Fibroblast of skin of abdomen (primary cell): Measurements from ENCODE around the gene CSRNP3.
A peak's percentile ranks its signal among the peaks of the same experiment; 100 is the strongest.
"Not testable (repeated sequence)": the region's sequence is repeated elsewhere in the genome, so short reads cannot be mapped to it uniquely, and the experiment has no call there.

ENCODE experiments used
- DNase-seq: peaks from one replicate; pipeline ENCODE4 v3.0.0-alpha.2; 2013

Gene CSRNP3

DNA sequence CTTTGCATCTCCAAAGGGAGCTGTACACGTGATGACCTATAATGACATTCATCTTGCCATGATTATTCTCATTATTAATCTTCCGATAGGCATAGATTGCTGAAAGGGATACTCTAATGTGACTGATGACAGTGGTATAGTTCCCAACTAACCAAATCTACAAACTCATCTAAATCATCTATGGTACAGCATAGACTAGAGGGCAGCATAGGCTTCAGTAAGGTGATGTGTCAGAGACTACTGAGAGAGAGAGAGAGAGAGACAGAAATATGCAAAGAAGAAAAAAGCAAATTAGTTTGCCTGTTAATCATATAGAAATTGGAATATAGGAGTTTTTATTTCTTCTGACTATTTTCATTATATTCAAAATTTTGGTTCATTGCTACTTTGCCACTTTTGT is 89.3 kb downstream of the CSRNP3 start:
- no peak for DNase-seq

DNA sequence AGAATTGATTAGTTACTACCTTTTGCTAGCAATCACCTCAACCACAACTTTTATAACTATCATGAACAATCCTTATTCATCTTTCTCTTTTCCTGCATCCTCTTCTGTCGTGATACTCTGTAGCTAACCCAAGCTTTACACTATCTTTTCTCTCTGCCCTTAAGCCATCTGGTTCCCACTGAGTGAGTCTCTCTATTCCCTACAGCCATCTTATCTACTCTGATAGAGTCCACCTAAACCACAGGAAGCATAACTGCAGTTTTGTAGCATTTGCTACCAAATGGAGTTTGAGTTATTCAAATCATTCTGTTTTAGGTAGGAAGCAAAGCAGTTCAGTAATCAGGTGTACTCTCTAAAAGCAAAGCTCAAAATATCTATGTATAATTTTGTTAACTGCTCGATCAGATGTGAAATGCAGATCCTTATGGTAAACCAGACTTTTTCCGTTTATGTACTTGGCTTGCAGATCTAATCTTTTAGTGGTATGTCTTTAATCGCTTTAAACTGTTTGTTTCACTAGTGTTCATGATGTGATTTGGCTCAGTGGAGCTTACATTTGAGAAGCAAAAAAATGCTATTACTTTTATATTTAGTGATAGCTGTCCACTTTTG is 91.0 kb downstream of the CSRNP3 start:
- no peak for DNase-seq

- DNase-seq, result no peak
Measured at GRCh38 chr2:165561516-165561915, 92.0 kb downstream of the CSRNP3 start.

DNA sequence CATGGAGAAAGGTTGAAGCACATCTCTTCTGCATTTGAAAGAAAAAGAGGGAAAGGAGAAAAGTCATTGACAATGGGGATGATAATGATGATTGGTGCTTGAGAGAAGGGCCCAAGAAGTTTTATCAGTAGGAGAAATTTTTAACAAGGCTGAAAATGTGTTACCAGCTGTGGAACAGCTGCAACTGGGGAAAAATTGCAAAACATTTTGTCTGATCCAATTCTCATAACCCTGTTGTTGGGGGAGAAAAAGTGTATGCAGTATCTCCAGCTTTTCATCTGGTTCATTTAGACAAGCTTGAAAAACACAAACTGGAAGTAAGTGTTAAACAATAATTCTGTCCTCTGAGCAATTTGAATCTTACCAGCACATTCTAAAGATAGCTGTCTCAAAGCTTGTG is 92.7 kb downstream of the CSRNP3 start:
- no peak for DNase-seq

DNA sequence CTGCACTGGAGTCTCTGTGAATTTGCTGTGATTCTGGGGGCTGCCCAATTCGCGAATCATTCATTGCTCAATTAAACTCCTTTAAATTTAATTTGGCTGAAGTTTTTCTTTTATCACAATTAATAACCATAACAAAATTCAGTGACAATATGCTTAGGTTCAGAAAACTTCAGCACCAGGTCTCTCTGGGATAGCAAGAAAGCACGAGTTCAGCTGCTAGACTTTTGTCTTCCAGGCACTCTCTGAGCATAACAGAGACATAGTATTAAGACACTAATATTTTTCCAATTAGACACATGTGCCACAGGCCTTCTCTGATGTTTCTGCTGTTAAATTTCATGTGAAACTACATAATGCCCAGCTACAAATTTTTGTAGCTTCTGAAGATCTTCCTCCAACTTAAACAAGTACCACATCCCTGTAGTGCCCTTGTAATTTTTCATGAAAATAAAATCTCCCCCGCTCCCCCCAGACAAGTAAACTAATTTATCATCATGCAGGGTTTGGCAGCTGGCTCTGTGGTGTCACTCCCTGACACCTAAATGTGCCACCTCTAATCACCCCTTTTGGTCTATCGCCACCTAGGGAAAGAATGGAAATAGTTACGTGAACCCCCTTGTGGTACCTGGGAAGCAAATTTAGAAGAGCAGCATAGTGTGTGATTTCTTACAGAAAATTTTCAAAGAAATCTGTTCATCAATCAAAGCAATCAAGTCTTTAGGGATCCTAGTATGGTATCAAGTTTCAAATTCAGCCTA is 94.1 kb downstream of the CSRNP3 start:
- no peak for DNase-seq

DNA sequence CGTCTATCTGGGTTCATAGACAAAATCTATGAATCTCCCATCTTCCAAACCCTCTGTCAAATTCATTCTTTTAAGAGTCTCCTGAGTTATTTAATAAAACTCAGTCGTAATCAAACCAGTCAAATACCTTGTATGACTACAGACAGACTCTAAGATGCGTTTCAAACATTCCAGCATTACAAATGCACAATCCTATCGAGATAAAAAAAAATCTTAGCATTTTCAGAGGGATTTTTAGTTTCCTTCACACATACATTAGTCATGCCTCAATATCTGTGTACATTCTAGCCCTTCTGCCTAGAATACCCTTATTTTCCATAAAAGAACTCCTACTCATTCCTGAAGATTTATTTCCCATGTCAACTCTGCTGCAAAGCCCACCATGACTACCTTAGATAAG is 96.5 kb downstream of the CSRNP3 start:
- no peak for DNase-seq

GRCh38 chr2:165567273-165567672 is 97.8 kb downstream of the CSRNP3 start:
- DNase-seq, result no peak

DNA sequence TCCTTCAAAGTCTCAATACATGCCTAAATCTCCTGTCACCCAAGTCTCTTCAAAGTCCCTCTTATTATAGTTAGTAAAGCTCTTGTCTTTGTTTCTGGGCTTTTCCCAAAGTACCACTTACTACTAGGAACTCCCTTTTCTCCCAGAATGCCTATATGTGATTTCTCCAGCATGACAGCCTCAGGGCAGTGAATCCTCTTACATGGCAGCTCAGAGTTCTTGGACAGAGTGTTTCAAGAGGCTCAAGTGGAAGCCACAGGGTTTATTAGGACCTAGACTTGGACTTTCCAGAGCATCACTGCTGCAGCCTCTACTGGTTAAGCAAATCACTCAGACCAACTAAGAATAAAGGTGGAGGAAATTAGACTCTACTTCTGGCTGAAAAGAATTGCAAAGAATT is 98.9 kb downstream of the CSRNP3 start:
- DNase-seq, result no peak

DNA sequence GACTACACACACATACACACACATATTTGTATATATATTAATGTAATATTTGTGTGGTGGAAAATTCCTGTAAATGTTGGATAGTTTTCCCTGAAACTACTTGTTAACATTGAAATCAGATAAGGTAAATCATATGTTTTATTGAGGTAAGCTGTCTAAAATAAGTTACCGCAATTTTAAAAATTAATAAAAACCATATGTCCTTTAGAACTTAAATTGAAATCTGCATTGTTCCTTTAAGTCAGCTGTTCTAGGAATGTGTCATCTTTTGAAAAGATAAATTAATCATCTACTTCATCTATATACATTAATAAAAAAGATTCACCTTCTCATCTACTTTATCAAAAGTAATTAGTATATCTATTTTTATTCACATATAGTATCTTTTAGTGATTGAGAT is 102.0 kb downstream of the CSRNP3 start:
- no peak for DNase-seq

DNA sequence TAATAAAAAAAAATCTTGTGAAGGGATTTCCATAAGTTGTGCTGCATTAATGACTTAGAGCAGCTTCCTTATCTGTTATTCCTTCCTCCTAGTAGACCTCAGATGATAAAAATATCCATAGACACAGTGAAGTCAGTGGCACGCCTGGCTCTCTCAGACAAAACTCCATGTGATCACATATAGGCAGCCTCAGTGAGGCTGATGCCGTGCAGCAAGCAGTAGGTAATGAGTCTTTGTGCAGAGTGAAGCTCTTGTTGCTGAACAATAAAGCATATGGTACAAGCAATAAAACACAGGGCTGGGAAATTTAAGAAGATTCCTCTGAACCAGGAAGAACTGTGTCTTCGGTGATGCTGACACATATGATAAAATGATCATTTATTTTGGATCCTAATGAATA is 102.7 kb downstream of the CSRNP3 start:
- no peak for DNase-seq

DNA sequence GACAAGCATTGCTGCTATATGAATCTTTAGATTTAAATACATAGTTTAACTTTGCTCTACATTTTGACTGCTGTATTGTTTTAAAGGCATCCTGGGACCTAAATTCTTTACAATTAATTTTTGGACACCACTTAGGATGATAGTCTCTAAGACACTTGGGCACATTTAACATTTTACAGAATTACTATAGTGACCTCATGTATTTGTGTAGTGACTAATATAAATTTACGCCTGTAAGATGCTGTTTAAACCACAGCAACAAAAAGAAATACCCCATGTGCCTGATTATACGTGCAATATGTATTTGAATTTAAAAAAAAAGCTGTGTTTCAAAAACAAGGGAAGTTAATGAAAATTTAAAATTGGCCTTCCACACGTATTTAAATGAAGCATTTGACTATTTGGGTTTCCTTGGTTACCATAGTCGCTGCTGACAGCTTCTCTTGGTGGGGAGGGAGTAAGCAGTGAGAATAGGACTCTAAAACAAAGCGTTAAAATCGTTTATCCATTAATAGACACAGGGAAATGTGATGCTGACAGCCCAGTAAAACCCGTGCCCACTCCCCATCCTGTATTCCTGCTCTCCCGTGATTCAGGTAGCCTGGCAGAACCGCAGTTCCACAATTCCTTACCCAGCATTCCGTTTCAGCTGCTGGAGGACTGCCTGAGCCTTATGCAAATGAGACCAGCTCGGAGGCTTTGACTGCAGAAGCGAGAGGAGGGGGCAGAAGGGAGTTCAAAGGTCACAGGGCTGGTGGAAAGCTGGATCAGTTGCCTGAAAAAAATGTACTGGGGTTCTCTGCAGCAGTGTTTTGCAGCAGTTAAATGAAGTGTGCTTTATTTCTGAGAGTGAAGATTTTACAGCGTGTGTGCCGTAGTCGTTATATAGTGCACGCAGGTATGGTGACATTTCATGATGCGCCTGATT is 104.3 kb downstream of the CSRNP3 start:
- DNase-seq, result no peak

- DNase-seq, result no peak
Measured at GRCh38 chr2:165575044-165575615, 105.6 kb downstream of the CSRNP3 start.

DNA sequence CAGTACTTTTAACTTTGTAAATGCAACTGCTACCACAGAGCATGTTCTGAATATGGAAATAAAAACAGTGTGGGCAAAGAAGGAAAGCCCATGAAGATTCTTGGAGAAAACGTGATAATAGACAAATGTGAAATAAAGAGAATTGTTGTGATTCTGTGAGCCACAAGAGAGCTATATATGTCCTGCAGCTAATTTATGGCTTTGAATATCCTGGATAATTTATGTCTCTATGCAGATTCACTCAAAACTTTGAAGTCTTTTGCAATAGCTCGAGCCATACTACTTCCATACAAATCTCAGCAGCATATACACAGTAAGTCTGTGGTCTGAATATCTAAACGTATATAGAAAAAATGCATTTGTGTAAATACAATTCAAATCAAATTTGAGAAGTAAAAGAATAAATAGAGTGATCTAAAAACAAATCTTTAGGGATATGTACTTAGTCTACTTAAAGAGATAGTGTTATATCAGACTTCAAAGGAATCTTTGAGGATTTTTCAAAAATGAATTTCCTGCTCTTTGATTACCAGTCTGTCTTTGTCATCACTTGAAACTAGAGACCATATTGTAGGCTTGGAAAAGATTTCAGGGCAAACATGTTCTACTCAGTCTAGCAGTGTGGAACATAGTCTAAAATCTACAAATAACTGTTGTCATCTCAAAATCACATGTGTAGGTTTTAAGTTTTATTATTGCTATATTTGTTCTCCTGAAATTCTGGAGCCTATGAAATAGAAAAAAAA is 107.1 kb downstream of the CSRNP3 start:
- peak; percentile 66 for DNase-seq

GRCh38 chr2:165582409-165582808 is 112.9 kb downstream of the CSRNP3 start:
- peak; percentile 5 for DNase-seq

DNA sequence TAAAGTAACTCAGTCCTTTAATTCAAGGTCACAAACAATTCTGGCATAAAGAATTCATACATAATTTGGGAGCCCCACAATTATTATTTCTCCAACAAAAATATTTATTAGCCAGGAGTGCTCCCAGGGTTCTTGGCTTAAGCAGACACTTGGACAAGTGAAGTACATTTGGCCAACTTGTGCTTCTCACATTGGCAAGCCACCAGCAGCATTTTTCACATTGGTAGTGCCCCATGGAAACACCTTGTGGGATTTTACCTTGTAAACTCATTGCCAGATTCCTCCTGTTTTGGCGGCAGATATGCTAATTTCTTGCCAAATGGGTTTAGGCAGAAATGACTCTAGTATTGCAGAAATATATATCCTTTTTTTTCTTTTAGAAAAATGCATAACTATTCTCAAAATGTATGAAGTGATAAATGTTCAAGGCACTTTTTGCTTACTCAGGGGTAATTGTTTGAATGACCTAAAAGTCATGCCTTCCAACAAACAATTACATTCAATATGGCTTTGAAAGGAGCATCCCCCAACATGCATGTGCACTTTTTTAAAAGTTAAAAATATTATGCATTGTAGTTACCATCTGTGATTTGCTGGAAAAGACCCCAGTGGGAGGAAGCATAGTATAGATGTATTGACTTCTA is 113.5 kb downstream of the CSRNP3 start:
- DNase-seq, result no peak

GRCh38 chr2:165584126-165584654 is 114.7 kb downstream of the CSRNP3 start:
- no peak for DNase-seq

DNA sequence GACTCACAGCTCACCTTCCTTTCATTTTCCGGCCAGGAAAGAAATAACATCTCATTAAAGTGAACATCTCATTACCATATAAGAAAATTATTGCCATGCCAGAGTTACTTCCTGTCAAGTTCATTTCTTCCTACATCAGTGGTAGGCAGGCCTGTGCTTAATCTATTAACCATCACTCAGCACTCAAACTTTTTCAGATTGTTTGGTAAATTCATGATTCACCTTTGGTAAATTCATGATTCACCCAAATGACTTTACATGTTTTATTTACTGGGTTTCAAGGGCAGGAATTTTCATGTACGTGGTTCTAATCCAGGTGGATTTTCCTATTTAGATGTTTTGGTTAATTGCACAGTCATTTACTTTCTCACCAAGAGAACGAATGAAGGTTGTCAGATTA is 116.5 kb downstream of the CSRNP3 start:
- no peak for DNase-seq

- no peak for DNase-seq
Measured at GRCh38 chr2:165587335-165587938, 117.9 kb downstream of the CSRNP3 start.

DNA sequence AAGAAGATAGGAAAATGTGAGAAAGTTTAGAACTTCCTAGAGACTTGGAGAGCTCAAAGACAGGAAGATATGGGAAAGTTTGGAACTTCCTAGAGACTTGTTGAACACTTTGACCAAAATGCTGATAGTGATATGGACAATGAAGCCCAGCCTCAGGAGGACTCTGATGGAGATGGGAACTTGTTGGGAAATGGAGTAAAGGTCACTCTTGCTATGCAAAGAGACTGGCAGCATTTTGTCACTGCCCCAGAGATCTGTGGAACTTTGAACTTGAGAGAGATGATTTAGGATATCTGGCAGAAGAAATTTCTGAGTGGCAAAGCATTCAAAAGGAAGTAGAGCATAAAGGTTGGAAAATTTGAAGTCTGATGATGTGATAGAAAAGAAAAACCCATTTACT is 121.5 kb downstream of the CSRNP3 start:
- not testable (repeated sequence) for DNase-seq

DNA sequence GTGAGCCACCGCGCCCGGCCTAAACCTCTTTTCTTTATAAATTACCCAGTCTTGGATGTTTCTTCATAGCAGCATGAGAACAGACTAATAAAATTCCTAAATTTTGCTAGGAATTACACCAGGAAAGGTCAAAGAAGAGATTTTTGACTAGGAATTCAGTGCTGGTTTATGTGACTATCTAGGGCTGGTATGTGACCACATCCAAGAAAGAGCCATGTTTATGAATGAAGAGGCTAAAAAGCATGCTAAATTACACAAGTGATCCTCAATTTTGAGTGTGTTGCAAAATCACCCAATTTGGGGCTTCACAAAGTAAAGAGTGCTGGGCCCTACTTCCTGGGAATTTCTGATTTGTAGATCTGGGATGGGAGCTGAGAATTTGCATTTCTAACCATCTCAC is 123.6 kb downstream of the CSRNP3 start:
- DNase-seq, result peak; percentile 26
